NCI-H1417 treated with DMSO at 0.1 percent for 48 hours (cell line): ENCODE data around the gene EFCAB11.

Experiments
- DNase-seq: peaks from one replicate; lab custom pipeline; 2025; lab: John Stamatoyannopoulos, UW

The EFCAB11 gene, protein sequence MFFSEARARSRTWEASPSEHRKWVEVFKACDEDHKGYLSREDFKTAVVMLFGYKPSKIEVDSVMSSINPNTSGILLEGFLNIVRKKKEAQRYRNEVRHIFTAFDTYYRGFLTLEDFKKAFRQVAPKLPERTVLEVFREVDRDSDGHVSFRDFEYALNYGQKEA

DNA sequence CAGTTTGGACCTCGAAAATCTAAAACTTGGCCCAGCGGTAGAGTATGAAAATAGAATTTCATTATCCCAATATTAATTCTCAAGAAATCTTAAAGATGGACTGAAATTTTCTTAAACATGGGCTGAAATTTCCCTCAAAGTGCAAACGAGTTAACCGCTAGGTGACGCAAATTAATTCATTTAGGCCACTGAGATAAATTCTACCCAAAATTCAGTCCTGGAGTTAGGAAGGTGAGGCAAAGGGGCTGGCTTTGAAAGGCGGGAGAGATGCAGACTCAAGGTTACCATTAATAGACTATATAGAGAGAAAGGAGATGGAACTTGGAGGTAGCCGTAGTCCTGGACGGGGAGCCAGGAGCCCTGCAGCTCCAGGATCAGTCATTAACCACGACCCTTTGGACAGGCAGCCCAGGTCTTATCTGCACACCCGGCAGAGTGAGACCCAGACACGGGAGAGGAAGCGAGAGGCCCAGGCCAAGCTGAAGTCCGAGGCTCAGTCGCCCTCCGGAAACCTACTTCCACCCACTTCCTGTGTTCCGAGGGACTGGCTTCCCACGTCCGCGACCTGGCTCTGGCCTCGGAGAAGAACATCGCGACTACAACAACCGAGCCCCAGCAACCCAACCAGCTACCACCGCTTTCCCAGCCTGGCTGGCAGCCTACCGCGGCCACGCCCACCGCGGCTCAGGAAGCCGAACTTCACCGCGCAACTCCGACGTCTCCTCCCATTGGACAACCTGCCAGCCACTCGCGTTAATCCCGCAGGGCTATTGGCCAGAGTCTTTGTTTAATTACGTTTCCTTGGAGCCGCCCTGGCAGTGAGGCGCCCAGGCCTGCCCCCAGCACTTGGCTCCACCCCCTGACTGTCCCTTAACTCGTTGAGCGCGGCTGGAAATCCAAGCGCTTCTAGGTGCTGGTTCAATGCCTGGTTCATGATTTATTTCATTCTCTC, at the start of gene EFCAB11:
Gene EFCAB11, minus strand, starts transcription at position 661 of the 952 bp plus-strand sequence. Its CDS starts 70 bp downstream, at position 591.
- DNase-seq = peak; percentile 99

DNA sequence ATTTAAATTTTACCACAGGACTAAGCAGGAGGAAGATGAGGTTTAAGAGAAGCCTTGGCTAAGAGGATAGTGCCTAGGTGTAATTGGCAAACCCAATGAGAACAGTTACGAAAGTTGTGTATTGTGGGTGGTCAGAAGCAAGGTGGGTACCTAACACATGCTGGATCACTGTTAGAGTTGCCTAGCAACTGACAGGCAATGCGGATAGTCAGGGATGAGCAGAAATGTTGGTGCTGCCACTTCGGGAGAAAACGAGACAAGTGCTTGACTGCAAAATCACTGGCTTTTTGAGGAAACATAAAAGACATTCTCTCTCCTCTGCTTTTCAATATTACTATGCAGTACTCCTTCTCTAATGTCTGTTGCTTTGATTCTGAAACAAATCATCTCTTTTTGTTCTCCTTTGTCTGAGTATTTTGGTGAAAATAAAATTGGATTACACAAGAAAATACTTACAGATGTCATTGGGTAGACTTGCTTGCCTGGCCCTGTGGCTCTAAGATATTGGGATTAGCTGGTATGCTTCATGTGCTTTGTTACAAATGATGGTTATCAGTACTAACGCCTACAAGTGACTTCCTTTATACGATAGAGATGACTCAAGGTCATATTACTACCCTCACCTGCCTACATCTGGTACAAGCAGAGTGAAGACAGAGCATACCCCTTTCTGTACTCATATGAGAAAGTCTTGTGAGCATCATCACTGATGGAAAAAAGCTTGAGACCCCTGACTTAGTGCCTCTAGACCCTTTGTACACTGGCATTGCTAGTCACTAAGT, 49.2 kb upstream of the EFCAB11 start:
- no peak for DNase-seq

DNA sequence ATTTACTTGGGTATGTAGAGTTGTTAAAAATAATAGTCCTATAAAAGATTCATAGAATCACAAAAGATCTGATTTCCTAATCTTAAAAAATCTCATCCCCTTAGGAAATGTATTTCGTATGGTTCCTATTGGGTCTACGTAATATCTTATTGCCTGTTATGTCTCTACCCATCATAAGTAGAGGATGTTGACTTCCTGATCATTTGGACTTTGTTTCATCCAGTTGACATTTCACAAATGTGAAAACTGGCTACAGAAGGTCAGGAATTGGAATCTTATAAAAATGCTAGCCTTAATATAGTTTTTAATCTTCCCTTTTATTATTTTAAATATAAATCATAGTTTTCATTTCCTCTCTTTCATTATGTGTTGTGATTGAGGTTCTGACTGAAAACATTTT, 46.4 kb upstream of the EFCAB11 start:
- DNase-seq = no peak

DNA sequence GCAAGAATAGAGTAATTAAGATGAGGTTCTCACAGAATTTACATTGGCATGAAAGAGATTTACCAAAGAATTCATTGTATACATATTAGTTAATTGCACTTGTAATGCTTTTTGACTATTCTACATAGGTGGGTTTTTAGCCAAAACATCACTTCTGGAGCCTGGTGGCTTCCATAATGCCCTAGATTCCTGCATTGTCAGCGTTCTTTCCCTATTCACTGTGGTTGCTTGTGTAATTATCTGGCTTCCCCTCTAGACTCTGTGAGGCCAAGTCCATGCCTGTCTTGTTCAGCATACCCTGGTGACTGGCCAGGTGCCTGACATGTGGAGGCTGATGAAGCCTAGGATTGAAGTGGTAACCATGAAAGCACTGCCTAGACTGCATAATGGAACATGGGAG, 42.4 kb upstream of the EFCAB11 start:
- DNase-seq = no peak

DNA sequence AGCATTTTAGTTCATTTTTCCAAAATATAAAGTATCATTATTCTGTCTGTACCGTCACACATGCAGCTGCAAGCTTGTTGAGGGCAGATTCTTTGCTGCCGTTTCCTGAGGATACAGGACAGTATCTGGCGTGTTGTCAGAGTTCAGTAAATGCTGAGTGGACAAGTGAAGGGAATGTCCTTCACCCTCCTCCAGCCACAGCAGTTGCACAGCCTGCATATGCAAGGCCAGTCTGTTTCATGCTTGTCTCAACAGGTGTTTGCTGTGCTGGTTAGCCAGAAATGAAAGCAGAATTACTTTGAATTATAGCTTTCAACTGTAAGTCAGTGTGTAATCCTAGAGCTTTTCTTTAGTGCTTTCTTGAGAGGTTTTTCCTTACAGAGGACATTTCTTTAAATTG, 37.7 kb upstream of the EFCAB11 start:
- DNase-seq = no peak

DNA sequence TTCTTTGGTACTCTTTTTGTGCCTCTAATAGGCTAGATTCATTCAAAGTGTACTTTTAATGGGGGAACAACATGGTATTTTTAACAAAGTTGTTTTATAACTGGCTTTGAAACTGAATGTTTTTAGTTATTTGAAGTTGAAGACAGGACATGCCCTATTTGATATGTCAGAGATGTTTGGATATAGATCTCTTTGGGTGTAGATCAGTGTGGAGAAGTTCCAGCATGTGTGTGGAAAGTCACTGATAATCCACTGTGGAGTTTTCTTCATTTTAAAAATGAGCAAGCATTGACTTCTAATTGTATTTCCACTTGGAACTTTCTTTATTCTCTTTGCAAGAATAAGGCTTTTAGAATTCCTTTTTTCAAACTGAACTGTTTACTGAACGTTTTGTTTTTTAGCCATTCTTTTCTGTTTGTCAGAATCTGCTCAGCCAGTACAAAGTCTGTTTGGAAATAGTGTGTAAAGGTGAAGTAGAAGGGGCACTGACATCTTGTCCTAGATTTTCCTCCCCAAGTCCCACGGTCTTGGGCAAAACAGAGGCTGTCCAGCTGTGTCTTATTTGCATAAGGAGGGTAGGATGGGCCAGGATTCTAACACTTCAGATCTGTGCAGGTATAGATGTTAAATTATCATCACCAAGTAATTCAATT, 36.2 kb upstream of the EFCAB11 start:
- no peak for DNase-seq

DNA sequence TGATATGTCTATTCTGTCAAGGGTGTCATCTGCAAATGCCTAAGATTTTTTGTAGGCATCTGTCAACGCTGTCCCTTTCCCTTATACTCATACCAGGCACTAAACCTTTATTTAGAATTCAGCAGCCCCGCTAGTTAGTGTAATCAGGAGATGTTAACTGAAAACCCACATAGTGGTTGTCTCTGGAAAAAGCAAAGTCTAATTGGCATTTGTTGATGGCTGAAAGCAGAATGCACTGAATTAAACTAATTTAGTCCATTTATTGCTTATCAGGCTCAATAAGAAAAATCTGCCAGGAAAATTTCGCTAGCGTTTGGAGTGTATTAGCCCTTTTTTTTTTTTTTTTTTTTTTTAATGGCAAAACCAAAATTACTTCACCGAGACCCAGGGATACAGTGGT, 35.7 kb upstream of the EFCAB11 start:
- no peak for DNase-seq

DNA sequence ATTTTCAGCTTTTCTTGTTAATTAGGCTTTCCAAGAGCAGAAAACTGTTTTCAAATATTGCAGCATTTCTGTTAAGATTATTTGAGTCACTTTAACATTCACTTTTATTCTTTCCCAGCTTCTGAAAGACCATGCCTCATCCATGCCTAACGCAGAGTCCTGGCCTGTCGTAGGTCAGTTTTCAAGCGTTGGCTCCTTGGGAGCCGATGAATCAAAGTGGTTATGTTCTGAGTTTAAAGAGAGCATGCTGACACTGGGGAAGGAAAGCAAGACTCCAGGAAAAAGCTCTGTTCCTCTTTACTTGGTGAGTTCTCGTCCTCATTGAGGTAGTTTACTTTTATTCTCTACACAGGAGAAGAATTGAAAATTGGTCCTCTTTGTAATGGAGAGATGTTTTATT, 34.3 kb upstream of the EFCAB11 start:
- DNase-seq = no peak

DNA sequence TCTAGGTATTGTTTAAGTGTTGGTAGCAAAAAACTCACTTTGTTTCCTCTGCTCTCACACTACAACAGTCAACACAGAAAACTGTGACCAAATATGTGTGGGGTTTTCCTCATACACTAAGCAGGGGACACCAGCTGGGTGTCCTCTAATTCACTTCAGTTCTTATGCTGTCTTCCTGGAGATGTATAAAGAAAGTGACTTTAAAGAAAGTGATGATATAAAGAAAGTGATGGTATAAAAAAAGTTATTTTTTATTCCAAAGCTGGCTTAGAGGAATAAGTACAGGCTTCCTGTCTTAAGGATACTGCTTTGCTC, 32.6 kb upstream of the EFCAB11 start:
- DNase-seq = no peak

DNA sequence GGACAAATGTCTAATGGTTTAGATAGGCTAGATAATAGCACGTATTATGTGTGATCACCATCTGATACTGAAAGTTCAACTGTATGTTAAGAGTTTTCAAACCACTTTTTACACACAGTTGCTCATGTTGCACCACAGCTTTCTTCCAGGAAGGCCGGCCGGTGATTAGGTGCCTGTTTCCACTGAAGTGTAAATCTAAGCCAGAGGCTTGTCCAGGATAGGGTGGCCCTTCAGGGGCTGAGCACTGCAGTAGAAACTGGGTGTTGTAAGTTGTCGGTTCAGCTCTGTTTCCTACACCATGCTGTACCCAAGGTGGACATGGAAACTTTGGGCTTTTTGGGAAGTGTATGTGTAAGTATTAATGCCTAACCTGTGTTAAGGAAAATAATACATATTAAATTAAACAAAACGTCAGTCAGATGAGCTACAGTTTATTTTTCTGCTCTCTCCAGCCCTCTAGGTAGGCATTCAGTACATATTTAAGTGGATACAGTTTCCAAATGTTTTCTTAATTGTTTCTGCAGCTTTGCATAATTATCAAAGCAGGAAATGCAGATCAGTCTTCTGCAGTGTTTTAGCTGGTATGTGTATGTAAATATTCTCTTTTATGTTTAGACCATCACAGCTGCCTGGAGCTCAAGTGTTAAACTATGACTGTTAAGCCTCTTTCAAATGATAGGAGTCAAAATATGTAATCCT, 32.1 kb upstream of the EFCAB11 start:
- DNase-seq = no peak

DNA sequence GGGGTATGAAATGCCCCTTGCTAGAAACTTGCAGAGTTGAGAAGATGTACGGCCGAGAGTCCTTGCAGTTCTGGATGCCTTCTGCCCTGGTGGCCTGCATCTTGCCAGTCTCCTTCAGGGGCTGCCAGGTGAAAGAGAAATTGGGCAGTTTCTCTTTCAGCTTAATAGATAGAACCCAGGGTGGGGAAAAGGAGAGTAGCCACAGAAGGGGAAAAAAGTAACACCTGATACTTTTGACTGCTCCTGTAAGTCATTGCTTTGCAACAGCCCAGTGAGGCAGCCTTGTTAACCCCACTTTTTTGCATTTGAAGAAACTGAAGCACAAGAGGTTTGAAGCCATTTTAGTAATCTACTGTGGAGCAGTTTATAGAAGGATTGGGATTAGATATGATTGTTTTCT, 28.8 kb upstream of the EFCAB11 start:
- DNase-seq = no peak

DNA sequence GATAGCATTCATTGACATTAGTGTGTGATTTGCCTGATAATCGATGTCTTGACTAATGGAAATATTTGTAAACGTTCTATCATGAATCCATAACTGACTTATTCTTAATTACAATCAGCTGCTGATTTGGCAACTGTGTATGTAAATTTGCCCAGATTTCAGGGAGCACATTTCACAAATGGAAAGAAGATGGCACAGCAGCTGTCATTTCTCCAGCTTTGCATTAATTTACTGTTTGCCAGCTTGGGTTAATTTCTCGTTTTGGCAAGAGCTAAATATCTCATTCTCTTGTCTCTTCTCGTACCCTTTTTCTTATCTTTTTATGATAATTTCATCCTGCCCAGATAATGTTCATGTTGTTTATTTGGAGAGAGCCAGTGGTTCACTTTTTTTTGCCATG, 24.1 kb upstream of the EFCAB11 start:
- no peak for DNase-seq

DNA sequence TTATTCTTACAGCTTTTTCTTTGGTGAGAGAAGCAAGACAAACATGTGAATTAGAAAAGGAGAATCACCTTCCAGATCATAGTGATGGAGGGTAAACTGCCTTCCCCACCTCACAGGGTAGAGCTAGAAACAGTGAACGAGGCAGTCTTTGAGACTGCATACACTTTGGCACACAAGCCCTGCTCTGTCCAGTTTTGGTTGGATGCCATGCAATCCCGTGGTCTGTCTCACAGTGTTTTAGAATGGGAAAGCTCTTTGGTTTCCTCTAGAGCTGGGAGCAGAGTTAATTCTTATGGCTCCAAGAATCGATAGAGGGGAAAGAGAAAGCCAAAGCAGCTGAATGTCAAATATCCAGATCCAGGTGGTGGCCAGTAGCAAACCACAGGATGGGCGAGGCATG, 23.1 kb upstream of the EFCAB11 start:
- DNase-seq = no peak

DNA sequence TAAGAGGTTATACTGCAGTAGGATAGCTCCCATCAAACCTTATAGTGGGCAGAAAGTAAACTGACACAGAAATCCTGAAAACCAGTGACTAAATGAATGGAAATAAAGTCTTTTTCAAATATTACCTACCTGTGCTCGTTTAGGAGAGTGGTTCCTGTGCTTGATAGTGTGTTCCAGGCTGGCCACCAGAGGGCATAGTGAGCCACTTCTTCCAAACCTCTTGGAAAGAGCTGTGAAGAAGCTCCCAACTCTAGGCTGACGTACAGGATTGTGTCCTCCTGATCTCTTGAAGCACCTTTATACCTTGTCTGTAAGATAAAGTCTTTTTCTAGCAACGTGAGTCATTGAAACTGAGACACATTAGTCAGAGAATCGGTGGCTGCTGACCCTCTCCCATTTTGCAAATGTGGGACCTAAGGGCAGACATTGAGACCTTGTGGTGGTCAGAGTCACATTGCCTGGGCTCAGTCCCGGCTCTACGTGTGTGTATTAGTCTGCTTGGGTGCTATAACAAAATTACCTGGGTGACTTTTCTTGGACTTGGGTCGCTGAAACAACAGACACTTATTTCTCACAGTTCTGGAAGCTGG, 18.8 kb upstream of the EFCAB11 start:
- DNase-seq = peak; percentile 22

DNA sequence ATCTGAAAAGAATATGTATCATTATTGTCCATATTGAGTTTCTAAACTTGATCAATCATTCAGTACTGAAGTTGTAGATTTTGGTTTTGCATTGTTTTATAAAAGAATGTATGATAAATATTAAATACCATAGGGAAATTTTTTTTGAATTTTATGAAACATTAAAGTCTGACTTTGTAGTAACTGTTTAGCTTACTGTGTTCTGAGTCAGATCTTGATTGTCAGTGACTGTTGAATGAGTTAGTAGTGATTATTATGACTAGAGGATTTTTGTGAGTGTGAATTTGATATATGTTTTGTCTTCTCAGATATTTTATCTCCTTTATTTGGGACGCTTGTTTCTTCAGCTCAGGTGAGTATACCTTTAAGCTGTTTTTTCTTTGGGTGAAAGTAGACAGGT, 11.3 kb upstream of the EFCAB11 start:
- DNase-seq = no peak

DNA sequence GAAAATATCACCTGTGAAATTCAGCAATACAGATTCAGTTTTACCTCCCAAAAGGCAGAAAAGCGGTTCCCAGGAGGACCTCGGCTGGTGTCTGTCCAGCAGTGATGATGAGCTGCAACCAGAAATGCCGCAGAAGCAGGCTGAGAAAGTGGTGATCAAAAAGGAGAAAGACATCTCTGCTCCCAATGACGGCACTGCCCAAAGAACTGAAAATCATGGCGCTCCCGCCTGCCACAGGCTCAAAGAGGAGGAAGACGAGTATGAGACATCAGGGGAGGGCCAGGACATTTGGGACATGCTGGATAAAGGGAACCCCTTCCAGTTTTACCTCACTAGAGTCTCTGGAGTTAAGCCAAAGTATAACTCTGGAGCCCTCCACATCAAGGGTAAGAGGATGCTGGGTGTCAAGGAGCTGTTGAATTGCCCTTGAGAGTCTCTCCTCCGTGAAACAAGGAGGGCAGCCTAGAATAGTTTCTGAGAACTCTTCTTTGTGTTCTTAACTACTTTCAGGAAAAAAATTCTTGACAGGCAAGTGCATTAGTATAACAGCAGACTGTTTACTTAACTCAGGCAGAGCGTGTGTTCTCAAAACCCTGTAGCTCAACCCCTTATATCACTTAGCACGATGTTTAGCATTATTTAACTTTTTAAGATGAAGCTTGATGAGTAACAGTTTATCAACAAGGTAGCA, 8.9 kb upstream of the EFCAB11 start:
- no peak for DNase-seq

DNA sequence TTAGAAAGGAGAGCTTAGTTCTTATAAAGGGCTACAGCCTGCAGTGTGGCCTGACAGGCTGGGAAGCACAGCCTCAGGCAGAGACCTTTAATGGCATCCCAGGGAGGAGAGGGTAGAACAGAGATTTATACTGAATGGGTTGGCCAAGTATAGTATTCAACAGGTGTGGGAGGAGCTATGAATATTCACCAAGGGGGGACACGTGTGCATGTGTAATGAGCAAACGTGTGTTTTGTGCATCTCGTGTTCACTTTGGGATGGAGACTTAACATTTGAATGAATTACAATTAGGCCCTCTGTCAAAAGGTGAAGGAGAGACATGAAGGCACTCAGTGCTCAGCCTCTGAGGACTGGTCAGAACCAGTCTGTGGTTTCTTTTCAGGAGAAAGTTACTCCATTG, 6.4 kb upstream of the EFCAB11 start:
- DNase-seq = no peak

DNA sequence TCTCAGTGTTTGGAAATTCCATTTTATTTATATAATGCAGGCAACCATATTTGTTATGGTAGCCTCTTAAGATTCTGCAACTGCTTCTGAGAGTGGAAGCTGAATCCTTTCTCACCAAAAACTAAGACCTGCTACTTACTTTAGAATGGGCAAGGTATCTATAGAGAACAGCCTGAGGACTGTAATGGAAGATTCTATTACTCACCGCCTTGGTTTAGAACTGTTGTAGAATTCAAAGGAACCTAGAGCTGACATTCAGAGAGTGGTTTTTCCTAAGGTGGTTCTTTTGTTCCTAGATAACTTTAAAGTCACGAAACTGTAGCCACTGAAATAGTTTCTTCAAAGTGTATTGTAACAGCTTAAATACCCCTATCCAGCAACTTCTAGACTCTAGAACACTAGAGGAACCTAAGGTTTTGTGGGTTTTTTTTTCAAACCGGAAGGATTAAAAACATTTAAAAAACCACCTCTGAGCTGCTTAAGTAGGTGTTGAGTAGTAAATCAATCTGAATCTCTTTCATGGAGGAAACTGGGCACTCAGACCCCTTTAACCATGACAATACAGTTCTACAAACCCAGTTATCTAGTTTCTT, 5.4 kb upstream of the EFCAB11 start:
- DNase-seq = no peak

DNA sequence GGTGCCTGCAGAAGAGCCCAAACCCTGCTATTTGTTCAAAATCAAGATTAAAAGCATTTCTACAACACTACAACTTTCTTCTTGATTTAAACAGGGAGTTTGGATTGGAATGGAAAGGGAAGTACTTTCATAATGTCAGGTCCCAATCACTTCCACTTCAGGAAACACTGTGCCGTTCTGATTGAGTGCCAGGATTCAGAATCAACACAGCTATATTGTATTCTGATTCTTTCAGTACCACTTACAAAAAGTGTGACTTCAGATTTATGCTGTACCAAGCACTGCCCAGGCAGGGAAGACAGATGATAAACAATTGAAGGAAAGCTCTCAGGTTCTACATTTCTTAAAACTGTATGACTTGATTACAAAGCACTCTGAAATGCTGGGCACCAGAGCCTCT, 4.4 kb upstream of the EFCAB11 start:
- DNase-seq = no peak

DNA sequence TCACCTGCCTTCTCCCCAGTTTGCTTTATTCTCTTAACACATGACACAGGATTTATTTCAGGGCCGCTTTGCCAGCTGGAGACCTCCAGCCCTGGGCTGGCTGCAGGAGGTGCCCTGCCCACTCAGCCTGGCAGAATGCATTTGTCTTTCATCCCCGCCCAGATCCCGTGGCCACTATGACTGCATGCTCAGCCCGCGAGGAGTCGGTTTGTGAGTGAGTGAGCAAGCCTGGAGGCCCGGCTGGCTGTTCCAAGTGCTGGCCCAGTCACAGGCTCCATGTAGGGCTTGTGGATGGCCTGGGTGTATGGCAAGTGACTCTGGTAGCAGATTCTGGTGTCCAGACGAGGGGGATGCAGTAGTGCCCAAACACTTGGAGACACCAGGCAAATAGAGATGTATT, 3.3 kb upstream of the EFCAB11 start:
- DNase-seq = no peak
